Gastrocnemius medialis (tissue), 4 donors: Measurements from ENCODE around the gene KCNH2. TPM values are rescaled to one million over a fixed set of nuclear protein-coding genes. Genes with fewer than 3 reads are reported as not detected.
"Not testable (repeated sequence)": the region's sequence is repeated elsewhere in the genome, so short reads cannot be mapped to it uniquely, and the experiment has no call there.

Experiments
- ATAC-seq, 2 donors: fragments of 150-250 bp; one replicate each; pipeline ENCODE4 v1.9.1; 2016
- DNase-seq, 2 donors: peaks; one replicate each; pipeline ENCODE4 v3.0.0-alpha.2; 2019
- H3K27ac ChIP-seq, 4 donors: fragments of 200-600 bp; sonication (generic); 1 replicate in 1 of 4; 2 replicates in 3 of 4; pipeline ENCODE4 v1.5.1; 2016 to 2018; ENCODE audit warnings: mild to moderate bottlenecking in 2 of 4, moderate library complexity in 1 of 4
- H3K27me3 ChIP-seq, 3 donors: fragments of 200-600 bp; sonication (generic) in 2 of 3; 1 replicate in 1 of 3; 2 replicates in 2 of 3; pipeline versions ENCODE4 v1.5.1 to v1.6.0; 2016 to 2019; ENCODE audit warnings: mild to moderate bottlenecking in 1 of 3, moderate library complexity in 1 of 3
- H3K36me3 ChIP-seq, 2 donors: fragments of 200-600 bp; sonication (generic) in 1 of 2; one replicate each; pipeline ENCODE4 v1.5.1; 2017 to 2018
- H3K4me1 ChIP-seq, 2 donors: fragments of 200-600 bp; sonication (generic) in 1 of 2; one replicate each; pipeline ENCODE4 v1.5.1; 2016 to 2017; ENCODE audit warnings: mild to moderate bottlenecking in 2 of 2
- H3K4me3 ChIP-seq, 4 donors: fragments of 200-600 bp; sonication (generic) in 3 of 4; 1 replicate in 1 of 4; 2 replicates in 3 of 4; pipeline ENCODE4 v1.5.1; 2016 to 2019; ENCODE audit warnings: mild to moderate bottlenecking in 2 of 4
- H3K9me3 ChIP-seq, 3 donors: fragments of 200-600 bp; sonication (generic) in 2 of 3; 1 replicate in 1 of 3; 2 replicates in 2 of 3; pipeline ENCODE4 v1.5.1; 2016 to 2019
- POLR2A ChIP-seq, 2 donors: fragments of 450-650 bp; IDR thresholded peaks; one replicate each; pipeline ENCODE4 v1.6.1; 2017; ENCODE audit warnings: antibody characterized with exemption in 2 of 2, mild to moderate bottlenecking in 2 of 2, moderate library complexity in 2 of 2
- in situ Hi-C, 4 donors: fragments of 200-750 bp; cut with MboI; loops; one replicate each; pipeline versions ENCODE4 v1.15.0 to v1.8.0; 2017; ENCODE audit warnings: low sequenced_read_pairs in 4 of 4
- intact Hi-C: fragments of 100-400 bp; cut with DNase I; formaldehyde crosslinking; loops from one replicate; pipeline ENCODE4 v1.15.1; 2023; ENCODE audit warnings: low total_unique reads
- total RNA-seq, 4 donors: library from RNA; depleted of rRNA; stranded (reverse); fragments of >200 nt; gene quantifications; one replicate each; pipeline versions ENCODE4 v1.1.0 to v1.2.3, GENCODE V29; 2016
- TF ChIP-seq, protein P1 (sequence below), 5 experiments: fragments of 450-650 bp in 3 of 5; fragments of 200-600 bp in 2 of 5; sonication (generic) in 2 of 5; IDR thresholded peaks in 4 of 5; conservative IDR thresholded peaks in 1 of 5; 1 replicate in 4 of 5; 2 replicates in 1 of 5; pipeline ENCODE4 v1.5.1; 2016 to 2019; ENCODE audit warnings: antibody characterized with exemption in 5 of 5, mild to moderate bottlenecking in 3 of 5, moderate library complexity in 3 of 5

Gene KCNH2
- total RNA-seq, 4 donors from 2014 or later: 0.19 to 1.00 (median 0.46) TPM; not detected in 1

DNA sequence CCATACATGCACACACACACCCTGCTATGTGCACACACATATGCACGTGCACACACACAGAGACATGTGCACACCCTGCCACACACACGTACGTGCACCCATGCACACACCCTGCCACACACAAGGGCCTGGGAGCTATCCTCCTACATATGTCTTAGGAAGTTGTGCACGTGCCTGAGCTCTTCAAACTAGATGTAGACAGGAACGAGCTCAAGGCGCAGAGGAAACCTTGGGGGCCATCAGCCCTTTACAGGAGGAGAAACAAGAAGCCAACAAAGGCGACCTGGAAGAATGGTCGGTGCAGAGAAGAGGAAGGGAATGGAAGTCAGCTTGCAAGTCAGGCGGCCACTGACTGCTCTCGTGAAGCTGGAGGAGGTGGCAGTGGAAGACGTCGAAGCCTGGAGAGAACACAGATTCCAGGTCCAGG lies 67.1 kb downstream of the KCNH2 start:
- no peak for DNase-seq
- no peaks in the 10 kb centered on the region for H3K36me3 ChIP-seq
- in situ Hi-C loops: no loop called here
- H3K27ac ChIP-seq: no peak overlapping the region
- no peaks in the 10 kb centered on the region for H3K4me1 ChIP-seq
- H3K27me3 ChIP-seq: peaks cover 0 to 3% (median 0%) of the 10 kb centered on the region in 3 donors
- no peak for TF ChIP-seq POLR2A (IDR thresholded peaks at IDR 0.05)
- TF ChIP-seq, protein P1, sequence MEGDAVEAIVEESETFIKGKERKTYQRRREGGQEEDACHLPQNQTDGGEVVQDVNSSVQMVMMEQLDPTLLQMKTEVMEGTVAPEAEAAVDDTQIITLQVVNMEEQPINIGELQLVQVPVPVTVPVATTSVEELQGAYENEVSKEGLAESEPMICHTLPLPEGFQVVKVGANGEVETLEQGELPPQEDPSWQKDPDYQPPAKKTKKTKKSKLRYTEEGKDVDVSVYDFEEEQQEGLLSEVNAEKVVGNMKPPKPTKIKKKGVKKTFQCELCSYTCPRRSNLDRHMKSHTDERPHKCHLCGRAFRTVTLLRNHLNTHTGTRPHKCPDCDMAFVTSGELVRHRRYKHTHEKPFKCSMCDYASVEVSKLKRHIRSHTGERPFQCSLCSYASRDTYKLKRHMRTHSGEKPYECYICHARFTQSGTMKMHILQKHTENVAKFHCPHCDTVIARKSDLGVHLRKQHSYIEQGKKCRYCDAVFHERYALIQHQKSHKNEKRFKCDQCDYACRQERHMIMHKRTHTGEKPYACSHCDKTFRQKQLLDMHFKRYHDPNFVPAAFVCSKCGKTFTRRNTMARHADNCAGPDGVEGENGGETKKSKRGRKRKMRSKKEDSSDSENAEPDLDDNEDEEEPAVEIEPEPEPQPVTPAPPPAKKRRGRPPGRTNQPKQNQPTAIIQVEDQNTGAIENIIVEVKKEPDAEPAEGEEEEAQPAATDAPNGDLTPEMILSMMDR (IDR thresholded peaks at IDR 0.05 in 4 of 5, conservative IDR thresholded peaks at IDR 0.05 in 1 of 5): no peak
- no peak for ATAC-seq
- intact Hi-C loops: no loop called here
- H3K4me3 ChIP-seq: no peak overlapping the region
- no peaks in the 10 kb centered on the region for H3K9me3 ChIP-seq

DNA sequence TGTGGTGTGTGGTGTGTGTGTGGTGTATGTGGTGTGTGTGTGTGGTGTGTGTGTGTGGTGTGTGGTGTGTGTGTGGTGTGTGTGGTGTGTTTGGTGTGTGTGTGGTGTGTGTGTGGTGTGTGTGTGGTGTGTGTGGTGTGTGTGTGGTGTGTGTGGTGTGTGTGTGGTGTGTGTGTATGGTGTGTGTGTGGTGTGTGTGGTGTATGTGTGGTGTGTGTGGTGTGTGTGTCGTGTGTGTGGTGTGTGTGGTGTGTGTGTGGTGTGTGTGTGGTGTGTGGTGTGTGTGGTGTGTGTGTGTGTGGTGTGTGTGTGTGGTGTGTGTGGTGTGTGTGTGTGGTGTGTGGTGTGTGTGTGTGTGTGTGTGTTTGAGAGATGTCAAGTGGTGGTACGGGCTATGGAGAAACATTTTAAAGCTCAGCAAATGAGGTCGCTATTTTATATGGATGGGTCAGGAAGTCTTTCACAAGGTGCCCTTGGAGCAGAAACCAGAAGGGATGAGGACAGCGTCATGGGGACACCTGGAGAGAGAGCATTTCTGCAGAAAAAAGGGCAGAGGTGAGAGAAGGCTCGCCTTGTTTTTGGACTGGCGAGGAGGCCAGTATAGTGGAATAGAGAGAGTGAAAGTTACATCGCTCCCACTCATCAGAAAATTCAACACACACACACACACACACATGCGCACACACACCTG lies 67.7 kb downstream of the KCNH2 start:
- H3K9me3 ChIP-seq, DNase-seq, in situ Hi-C loops, H3K4me3 ChIP-seq, H3K36me3 ChIP-seq, intact Hi-C loops, H3K27ac ChIP-seq, H3K27me3 ChIP-seq, H3K4me1 ChIP-seq, ATAC-seq: not testable (repeated sequence)

DNA sequence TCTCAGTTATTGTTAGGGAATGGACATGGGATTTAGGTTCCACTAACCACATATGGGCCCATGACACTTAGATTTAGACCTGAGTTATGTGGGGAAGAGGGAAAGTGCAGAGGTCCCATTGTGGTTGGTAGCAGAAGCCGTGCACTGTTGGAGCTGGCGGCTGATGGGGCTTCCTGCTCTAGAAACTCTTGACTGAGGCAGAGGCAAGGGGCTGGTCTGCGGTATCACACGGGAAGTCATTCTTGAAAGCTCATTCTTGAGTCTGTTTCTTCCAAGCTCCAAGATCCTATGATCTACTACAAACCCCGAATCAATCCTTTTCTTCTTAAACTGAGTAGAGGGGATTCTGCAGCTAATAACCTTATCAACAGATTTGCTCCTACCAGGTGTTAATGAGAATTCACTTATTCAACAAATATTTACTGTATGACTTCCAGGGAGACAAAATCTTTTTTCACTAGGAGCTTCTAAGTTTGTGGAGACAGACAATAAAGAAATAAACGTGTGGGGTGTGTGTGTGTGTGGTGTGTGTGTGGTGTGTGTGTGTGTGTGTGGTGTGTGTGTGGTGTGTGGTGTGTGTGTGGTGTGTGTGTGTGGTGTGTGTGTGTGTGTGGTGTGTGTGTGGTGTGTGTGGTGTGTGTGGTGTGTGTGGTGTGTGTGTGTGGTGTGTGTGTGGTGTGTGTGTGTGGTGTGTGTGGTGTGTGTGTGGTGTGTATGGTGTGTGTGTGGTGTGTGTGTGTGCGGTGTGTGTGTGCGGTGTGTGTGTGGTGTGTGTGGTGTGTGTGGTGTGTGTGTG lies 68.7 kb downstream of the KCNH2 start:
- H3K4me3 ChIP-seq: no peak overlapping the region
- H3K27me3 ChIP-seq: peaks cover 0 to 3% (median 0%) of the 10 kb centered on the region in 3 donors
- H3K36me3 ChIP-seq: no peaks in the 10 kb centered on the region
- in situ Hi-C loops (loop anchor here in 1 of 4 donors (10.0 kb wide), 1 partner anchor 75 kb away; no protein-coding TSS in a partner anchor), intact Hi-C loops (no loop called here)
- no peak overlapping the region for H3K27ac ChIP-seq
- ATAC-seq (no peak), DNase-seq (no peak)
- H3K9me3 ChIP-seq: no peaks in the 10 kb centered on the region
- TF ChIP-seq POLR2A (IDR thresholded peaks at IDR 0.05): no peak
- TF ChIP-seq, protein P1 (IDR thresholded peaks at IDR 0.05 in 4 of 5, conservative IDR thresholded peaks at IDR 0.05 in 1 of 5): no peak
- H3K4me1 ChIP-seq: no peaks in the 10 kb centered on the region

DNA sequence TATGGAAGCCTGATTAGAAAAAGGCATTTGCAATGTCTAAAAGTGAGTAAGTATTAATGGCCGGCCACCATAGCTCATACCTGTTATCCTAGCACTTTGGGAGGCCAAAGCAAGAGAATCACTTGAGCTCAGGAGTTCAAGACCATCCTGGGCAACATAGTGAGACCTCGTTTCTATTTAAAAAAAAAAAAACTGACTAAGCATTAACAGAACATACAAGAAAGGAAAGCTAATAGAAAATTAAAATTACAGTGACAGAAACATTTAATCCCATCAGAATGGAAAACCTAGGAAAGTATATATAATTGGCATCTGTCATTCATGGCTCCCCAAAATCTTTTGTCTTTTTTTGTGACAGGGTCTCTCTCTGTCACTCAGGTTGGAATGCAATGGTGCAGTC lies 69.9 kb downstream of the KCNH2 start:
- DNase-seq (no peak), ATAC-seq (no peak)
- in situ Hi-C loops: loop anchor here in 1 of 4 donors (10.0 kb wide), 1 partner anchor 77 kb away; no protein-coding TSS in a partner anchor
- H3K27me3 ChIP-seq: peaks cover 0 to 6% (median 0%) of the 10 kb centered on the region in 3 donors
- no peaks in the 10 kb centered on the region for H3K36me3 ChIP-seq
- intact Hi-C loops: no loop called here
- peaks cover 0 to 6% of the 10 kb centered on the region in 2 donors for H3K4me1 ChIP-seq
- no peak for TF ChIP-seq POLR2A (IDR thresholded peaks at IDR 0.05)
- TF ChIP-seq, protein P1 (IDR thresholded peaks at IDR 0.05 in 4 of 5, conservative IDR thresholded peaks at IDR 0.05 in 1 of 5): no peak
- no peaks in the 10 kb centered on the region for H3K9me3 ChIP-seq
- no peak overlapping the region for H3K27ac ChIP-seq
- H3K4me3 ChIP-seq: no peak overlapping the region
